NCI-H1048 (cell line): ENCODE measurements around the gene HNRNPD.
"Not testable (repeated sequence)": the region's sequence is repeated elsewhere in the genome, so short reads cannot be mapped to it uniquely, and the experiment has no call there.

Experiments
- DNase-seq: peaks from one replicate; lab custom pipeline; 2025; lab: John Stamatoyannopoulos, UW

Gene HNRNPD

GRCh38 chr4:82373816-82374625 is at the start of gene HNRNPD:
HNRNPD (minus strand) TSS chr4:82373991; CDS start chr4:82373678, 313 bp downstream.
- peak; percentile 99 for DNase-seq

- DNase-seq: no peak
Measured at GRCh38 chr4:82422616-82423015, 48.8 kb upstream of the HNRNPD start.

- no peak for DNase-seq
Measured at GRCh38 chr4:82421796-82422560, 48.2 kb upstream of the HNRNPD start.

- DNase-seq: no peak
Measured at GRCh38 chr4:82419451-82419850, 45.7 kb upstream of the HNRNPD start.

- DNase-seq: no peak
Measured at GRCh38 chr4:82415922-82416365, 42.2 kb upstream of the HNRNPD start.

- DNase-seq: not testable (repeated sequence)
Measured at GRCh38 chr4:82415061-82415460, 41.3 kb upstream of the HNRNPD start.

- DNase-seq: no peak
Measured at GRCh38 chr4:82403725-82404124, 29.9 kb upstream of the HNRNPD start.

- no peak for DNase-seq
Measured at GRCh38 chr4:82402196-82402775, 28.5 kb upstream of the HNRNPD start.

GRCh38 chr4:82401600-82401999 is 27.8 kb upstream of the HNRNPD start:
- no peak for DNase-seq

- no peak for DNase-seq
Measured at GRCh38 chr4:82398263-82398662, 24.5 kb upstream of the HNRNPD start.

GRCh38 chr4:82397527-82397926 is 23.7 kb upstream of the HNRNPD start:
- no peak for DNase-seq

- DNase-seq: no peak
Measured at GRCh38 chr4:82394896-82395295, 21.1 kb upstream of the HNRNPD start.

GRCh38 chr4:82390061-82390460 is 16.3 kb upstream of the HNRNPD start:
- not testable (repeated sequence) for DNase-seq

- DNase-seq: no peak
Measured at GRCh38 chr4:82388405-82388804, 14.6 kb upstream of the HNRNPD start.

GRCh38 chr4:82386312-82386711 is 12.5 kb upstream of the HNRNPD start:
- not testable (repeated sequence) for DNase-seq

GRCh38 chr4:82382751-82383150 is 9.0 kb upstream of the HNRNPD start:
- DNase-seq: no peak

- DNase-seq: no peak
Measured at GRCh38 chr4:82381661-82382296, 8.0 kb upstream of the HNRNPD start.

- DNase-seq: no peak
Measured at GRCh38 chr4:82381235-82381634, 7.4 kb upstream of the HNRNPD start.

- no peak for DNase-seq
Measured at GRCh38 chr4:82380831-82381230, 7.0 kb upstream of the HNRNPD start.

GRCh38 chr4:82380344-82380743 is 6.6 kb upstream of the HNRNPD start:
- DNase-seq: peak; percentile 6

- no peak for DNase-seq
Measured at GRCh38 chr4:82376109-82376508, 2.3 kb upstream of the HNRNPD start.

- DNase-seq: no peak
Measured at GRCh38 chr4:82373486-82373815, 340 bp downstream of the HNRNPD start.
